ENCODE data around the gene BFAR.
"Not testable (repeated sequence)": the region's sequence is repeated elsewhere in the genome, so short reads cannot be mapped to it uniquely, and the experiment has no call there.

BFAR gene

DNA sequence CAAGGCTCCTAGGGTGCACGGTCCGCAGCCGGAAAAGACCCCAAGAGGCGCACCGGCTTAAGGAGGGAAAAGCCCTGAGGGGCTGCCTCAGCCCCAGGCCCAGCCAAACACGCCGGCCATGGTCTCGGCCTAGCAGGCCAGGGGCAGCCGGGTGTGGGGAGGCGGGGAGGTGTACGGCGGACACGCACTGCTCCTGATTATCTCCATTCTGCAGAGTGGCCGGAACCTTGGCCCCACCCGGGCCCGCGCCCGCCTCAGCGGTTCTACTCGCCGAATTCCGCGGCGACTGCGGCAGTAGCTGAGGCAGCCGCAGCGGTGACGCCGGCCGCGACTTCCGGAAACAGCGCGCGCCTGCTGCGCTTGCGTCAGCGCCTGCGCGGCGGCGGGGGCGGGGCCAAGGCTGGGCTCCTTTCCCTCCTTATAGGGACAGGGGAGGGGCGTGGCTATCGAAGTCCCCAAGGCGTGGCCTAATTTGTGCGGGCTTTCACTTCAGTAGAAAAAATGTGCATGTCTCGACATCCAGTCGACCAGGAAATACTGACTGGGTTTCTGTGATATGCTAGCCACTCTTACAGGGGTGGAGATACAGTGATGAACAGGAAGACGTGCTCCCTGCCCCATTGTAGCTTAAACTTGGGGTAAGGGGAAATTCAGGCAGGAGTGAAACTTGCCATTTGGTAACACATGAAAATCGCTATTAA lies 2.7 kb upstream of the BFAR start, which contains the start of gene PARN:
Gene PARN (minus strand): TSS at position 342 of the 701 bp plus-strand sequence. CDS start 135 bp downstream, at position 207.
- peaks cover 9% of the 10 kb centered on the region for H3K36me3 ChIP-seq (replicated peaks)
- no peak for TF ChIP-seq CTCF (IDR thresholded peaks at IDR 0.05; ENCODE audit: low read depth, low read length, missing control alignments)
- in situ Hi-C loops (cut with HindIII; ENCODE audit: low pct_ligation_motif_present, low sequenced_read_pairs), result no loop called here
- H3K27ac ChIP-seq, result peak within 1 kb of the TSS; percentile 81
- DNase-seq, result peak; percentile 96
- H3K4me3 ChIP-seq (ENCODE audit: low read depth, low read length), result peak within 1 kb of the TSS; percentile 95
- H3K27me3 ChIP-seq (replicated peaks), result no peaks in the 10 kb centered on the region

DNA sequence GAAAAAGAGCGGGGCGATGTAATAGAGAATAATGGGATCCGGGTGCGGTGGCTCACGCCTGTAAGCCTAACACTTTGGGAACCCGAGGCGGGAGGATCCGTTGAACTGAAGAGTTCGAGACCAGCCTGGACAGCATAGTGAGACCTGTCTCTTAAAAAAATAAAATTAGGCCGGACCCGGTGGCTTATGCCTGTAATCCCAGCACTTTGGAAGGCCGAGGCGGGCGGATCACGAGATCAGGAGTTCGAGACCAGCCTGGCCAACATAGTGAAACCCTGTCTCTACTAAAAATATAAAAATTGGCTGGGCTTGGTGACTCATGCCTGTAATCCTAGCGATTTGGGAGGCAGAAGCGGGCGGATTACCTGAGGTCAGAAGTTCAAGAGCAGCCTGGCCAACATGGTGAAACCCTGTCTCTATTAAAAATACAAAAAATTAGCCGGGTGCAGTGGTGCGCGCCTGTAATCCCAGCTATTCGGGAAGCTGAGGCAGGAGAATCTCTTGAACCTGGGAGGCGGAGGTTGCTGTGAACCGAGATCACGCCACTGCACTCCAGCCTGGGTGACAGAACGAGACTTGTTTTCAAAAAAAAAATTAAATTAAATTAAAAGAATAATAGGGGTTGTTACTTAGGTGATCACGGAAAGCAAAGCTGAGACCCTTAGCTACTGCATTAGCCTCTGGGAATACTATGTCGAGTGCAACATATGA lies 2.0 kb upstream of the BFAR start:
- in situ Hi-C loops (cut with HindIII; ENCODE audit: low pct_ligation_motif_present, low sequenced_read_pairs); H3K4me3 ChIP-seq (ENCODE audit: low read depth, low read length): not testable (repeated sequence)

GRCh38 chr16:14634389-14634725 lies 1.6 kb downstream of the BFAR start:
- no peaks in the 10 kb centered on the region for H3K27me3 ChIP-seq (replicated peaks)
- peaks cover 5% of the 10 kb centered on the region for H3K36me3 ChIP-seq (replicated peaks)
- in situ Hi-C loops (cut with HindIII; ENCODE audit: low pct_ligation_motif_present, low sequenced_read_pairs), result no loop called here
- H3K27ac ChIP-seq, result no peak overlapping the region
- H3K4me3 ChIP-seq (ENCODE audit: low read depth, low read length), result peak overlapping the region; percentile 94
- TF ChIP-seq CTCF (IDR thresholded peaks at IDR 0.05; ENCODE audit: low read depth, low read length, missing control alignments), result no peak
- DNase-seq, result no peak

More for the DNA sequence above, 2.0 kb upstream of the BFAR start:
- not testable (repeated sequence) for H3K27me3 ChIP-seq (replicated peaks); DNase-seq; H3K36me3 ChIP-seq (replicated peaks)
- peak overlapping the region; percentile 51 for H3K27ac ChIP-seq

GRCh38 chr16:14635395-14636165 lies 2.8 kb downstream of the BFAR start:
- Histone ChIP-seq H3K27me3 (replicated peaks) (no peaks in the 10 kb centered on the region), H3K4me3 (ENCODE audit: low read depth, low read length) (no peak overlapping the region), H3K36me3 (replicated peaks) (peaks cover 5% of the 10 kb centered on the region), H3K27ac (no peak overlapping the region)
- in situ Hi-C loops (cut with HindIII; ENCODE audit: low pct_ligation_motif_present, low sequenced_read_pairs), result no loop called here
- no peak for DNase-seq
- no peak for TF ChIP-seq CTCF (IDR thresholded peaks at IDR 0.05; ENCODE audit: low read depth, low read length, missing control alignments)

GRCh38 chr16:14636179-14636950 lies 3.6 kb downstream of the BFAR start:
- H3K27ac ChIP-seq; H3K4me3 ChIP-seq (ENCODE audit: low read depth, low read length); in situ Hi-C loops (cut with HindIII; ENCODE audit: low pct_ligation_motif_present, low sequenced_read_pairs); H3K36me3 ChIP-seq (replicated peaks); H3K27me3 ChIP-seq (replicated peaks); DNase-seq: not testable (repeated sequence)

DNA sequence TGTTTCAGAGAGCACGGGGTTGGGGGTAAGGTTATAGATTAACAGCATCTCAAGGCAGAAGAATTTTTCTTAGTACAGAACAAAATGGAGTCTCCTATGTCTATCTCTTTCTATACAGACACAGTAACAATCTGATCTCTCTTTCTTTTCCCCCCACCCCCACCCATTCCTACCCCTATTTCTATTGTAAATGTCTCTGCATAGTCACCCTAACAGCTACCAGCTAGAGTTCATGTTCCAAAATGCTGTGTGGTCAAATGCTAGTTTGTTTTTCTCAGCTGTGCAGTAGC lies 4.1 kb downstream of the BFAR start:
- in situ Hi-C loops (cut with HindIII; ENCODE audit: low pct_ligation_motif_present, low sequenced_read_pairs); H3K4me3 ChIP-seq (ENCODE audit: low read depth, low read length); DNase-seq; H3K36me3 ChIP-seq (replicated peaks); H3K27ac ChIP-seq; H3K27me3 ChIP-seq (replicated peaks): not testable (repeated sequence)

DNA sequence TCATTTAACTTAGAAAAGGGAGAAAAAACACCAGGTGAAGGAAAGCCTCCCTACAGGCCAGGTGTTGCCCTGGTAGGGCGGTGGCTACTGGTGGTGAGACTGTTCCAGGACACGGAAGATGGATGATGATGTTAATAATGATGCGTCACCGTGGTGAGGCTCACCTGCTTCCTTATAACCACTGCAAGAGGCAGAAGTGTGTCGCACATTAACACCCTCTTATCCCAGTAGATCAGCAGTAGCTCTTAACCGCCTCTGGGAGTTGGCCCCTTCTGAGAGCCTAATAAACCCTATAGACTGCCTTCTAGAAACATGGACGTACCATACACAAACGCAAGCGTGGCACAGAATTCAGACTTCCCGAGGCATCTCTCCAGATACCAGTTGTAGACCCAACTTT lies 7.8 kb downstream of the BFAR start:
- in situ Hi-C loops (cut with HindIII; ENCODE audit: low pct_ligation_motif_present, low sequenced_read_pairs), result no loop called here
- TF ChIP-seq CTCF (IDR thresholded peaks at IDR 0.05; ENCODE audit: low read depth, low read length, missing control alignments), result no peak
- H3K27me3 ChIP-seq (replicated peaks), result no peaks in the 10 kb centered on the region
- peaks cover 18% of the 10 kb centered on the region for H3K36me3 ChIP-seq (replicated peaks)
- no peak overlapping the region for H3K4me3 ChIP-seq (ENCODE audit: low read depth, low read length)
- DNase-seq, result no peak
- no peak overlapping the region for H3K27ac ChIP-seq
